Measurements from ENCODE around the gene TNNI3K.

- TF ChIP-seq, protein P1, sequence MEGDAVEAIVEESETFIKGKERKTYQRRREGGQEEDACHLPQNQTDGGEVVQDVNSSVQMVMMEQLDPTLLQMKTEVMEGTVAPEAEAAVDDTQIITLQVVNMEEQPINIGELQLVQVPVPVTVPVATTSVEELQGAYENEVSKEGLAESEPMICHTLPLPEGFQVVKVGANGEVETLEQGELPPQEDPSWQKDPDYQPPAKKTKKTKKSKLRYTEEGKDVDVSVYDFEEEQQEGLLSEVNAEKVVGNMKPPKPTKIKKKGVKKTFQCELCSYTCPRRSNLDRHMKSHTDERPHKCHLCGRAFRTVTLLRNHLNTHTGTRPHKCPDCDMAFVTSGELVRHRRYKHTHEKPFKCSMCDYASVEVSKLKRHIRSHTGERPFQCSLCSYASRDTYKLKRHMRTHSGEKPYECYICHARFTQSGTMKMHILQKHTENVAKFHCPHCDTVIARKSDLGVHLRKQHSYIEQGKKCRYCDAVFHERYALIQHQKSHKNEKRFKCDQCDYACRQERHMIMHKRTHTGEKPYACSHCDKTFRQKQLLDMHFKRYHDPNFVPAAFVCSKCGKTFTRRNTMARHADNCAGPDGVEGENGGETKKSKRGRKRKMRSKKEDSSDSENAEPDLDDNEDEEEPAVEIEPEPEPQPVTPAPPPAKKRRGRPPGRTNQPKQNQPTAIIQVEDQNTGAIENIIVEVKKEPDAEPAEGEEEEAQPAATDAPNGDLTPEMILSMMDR (IDR thresholded peaks at IDR 0.05) = no peak
- TF ChIP-seq POLR2A (IDR thresholded peaks at IDR 0.05) = no peak
Observed at GRCh38 chr1:74470251-74470650, 235.1 kb downstream of the TNNI3K start.
